ENCODE results near the gene PRKAG1.

- TF ChIP-seq, protein P1, sequence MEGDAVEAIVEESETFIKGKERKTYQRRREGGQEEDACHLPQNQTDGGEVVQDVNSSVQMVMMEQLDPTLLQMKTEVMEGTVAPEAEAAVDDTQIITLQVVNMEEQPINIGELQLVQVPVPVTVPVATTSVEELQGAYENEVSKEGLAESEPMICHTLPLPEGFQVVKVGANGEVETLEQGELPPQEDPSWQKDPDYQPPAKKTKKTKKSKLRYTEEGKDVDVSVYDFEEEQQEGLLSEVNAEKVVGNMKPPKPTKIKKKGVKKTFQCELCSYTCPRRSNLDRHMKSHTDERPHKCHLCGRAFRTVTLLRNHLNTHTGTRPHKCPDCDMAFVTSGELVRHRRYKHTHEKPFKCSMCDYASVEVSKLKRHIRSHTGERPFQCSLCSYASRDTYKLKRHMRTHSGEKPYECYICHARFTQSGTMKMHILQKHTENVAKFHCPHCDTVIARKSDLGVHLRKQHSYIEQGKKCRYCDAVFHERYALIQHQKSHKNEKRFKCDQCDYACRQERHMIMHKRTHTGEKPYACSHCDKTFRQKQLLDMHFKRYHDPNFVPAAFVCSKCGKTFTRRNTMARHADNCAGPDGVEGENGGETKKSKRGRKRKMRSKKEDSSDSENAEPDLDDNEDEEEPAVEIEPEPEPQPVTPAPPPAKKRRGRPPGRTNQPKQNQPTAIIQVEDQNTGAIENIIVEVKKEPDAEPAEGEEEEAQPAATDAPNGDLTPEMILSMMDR (IDR thresholded peaks at IDR 0.05; ENCODE audit: borderline replicate concordance, extremely low read depth, low read length, poor library complexity, severe bottlenecking): no peak
- no peak for TF ChIP-seq EZH2 (IDR thresholded peaks at IDR 0.05; ENCODE audit: borderline replicate concordance, low read depth, low read length, severe bottlenecking)
These were observed 14.3 kb upstream of the PRKAG1 start for GRCh38 chr12:49032679-49033447.

Data from DND-41 (cell line).